ENCODE data around the gene DHX9. TPM values are rescaled to one million over a fixed set of nuclear protein-coding genes. Genes with fewer than 3 reads are reported as not detected.

Gene DHX9
- total and polyA plus RNA-seq, 2 of the 13 experiments (the other 11 are each of a cell fraction or from before 2014, with no cell fraction given), result 84.8 to 211 TPM

DNA sequence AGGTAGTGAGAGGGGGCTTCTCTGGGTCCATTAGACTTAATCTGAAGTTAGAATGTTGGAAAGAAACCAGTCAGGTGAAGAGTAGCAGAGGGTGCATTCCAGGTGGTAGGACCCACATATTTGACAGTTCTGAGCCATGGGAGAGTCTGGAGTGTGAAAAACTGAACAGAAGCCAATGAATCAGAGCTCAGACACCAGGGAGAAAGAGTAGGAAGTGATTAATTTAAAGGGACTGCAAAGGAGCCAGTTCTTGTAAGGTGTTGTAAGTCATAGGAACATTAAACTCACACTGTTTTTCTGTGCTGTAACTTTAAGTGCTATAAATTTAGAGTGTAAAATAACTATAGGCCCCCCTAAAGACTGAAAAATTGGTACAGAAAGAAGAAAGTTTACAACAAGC is 5.9 kb upstream of the DHX9 start:
- Histone ChIP-seq H3K4me3 (replicated peaks in 1 of 3; ENCODE audit: insufficient read depth in 1 of 3, low read depth in 2 of 3, low read length in 3 of 3) (no peak overlapping the region), H3K27ac (ENCODE audit: extremely low read length, insufficient read depth, low read length) (no peak overlapping the region), H3K4me1 (ENCODE audit: insufficient read depth, low read length) (no peaks in the 10 kb centered on the region), H3K79me2 (ENCODE audit: insufficient read depth, low read length) (no peaks in the 10 kb centered on the region), H2AFZ (ENCODE audit: low read length) (no peak overlapping the region), H3K4me2 (ENCODE audit: low read depth, low read length) (no peak overlapping the region), H3K9me3 (ENCODE audit: low read length) (no peaks in the 10 kb centered on the region), H3K9ac (ENCODE audit: insufficient read depth, low read depth, low read length) (no peak overlapping the region), H4K20me1 (ENCODE audit: insufficient read depth, low read length) (no peaks in the 10 kb centered on the region), H3K36me3 (replicated peaks in 1 of 2; ENCODE audit: control insufficient read depth in 1 of 2, insufficient read depth in 2 of 2, low read length in 2 of 2) (no peaks in the 10 kb centered on the region), H3K27me3 (ENCODE audit: control insufficient read depth in 1 of 2, insufficient read depth in 2 of 2, low read length in 2 of 2) (peaks cover 0 to 26% of the 10 kb centered on the region in 2 experiments; a peak in 2 of 5 replicates)
- BruUV-seq (replicated peaks), result no TSS peak
- intact Hi-C loops (cut with micrococcal nuclease; ENCODE audit: unreplicated experiment), result no loop called here
- in situ Hi-C loops (cut with HindIII; ENCODE audit: extremely low pct_ligation_motif_present, low pct_unique_long_range_greater_than_20kb), result no loop called here
- DNase-seq (ENCODE audit: low spot score) (no peak), FAIRE-seq (no peak), ATAC-seq (no peak)
- ChIA-PET POLR2A (no interaction called here), CTCF (ENCODE audit: low intra/inter-chr PET ratio, low total read pairs) (no interaction called here)
- TF ChIP-seq, protein P1, sequence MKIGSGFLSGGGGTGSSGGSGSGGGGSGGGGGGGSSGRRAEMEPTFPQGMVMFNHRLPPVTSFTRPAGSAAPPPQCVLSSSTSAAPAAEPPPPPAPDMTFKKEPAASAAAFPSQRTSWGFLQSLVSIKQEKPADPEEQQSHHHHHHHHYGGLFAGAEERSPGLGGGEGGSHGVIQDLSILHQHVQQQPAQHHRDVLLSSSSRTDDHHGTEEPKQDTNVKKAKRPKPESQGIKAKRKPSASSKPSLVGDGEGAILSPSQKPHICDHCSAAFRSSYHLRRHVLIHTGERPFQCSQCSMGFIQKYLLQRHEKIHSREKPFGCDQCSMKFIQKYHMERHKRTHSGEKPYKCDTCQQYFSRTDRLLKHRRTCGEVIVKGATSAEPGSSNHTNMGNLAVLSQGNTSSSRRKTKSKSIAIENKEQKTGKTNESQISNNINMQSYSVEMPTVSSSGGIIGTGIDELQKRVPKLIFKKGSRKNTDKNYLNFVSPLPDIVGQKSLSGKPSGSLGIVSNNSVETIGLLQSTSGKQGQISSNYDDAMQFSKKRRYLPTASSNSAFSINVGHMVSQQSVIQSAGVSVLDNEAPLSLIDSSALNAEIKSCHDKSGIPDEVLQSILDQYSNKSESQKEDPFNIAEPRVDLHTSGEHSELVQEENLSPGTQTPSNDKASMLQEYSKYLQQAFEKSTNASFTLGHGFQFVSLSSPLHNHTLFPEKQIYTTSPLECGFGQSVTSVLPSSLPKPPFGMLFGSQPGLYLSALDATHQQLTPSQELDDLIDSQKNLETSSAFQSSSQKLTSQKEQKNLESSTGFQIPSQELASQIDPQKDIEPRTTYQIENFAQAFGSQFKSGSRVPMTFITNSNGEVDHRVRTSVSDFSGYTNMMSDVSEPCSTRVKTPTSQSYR (CRISPR knock-in tag; IDR thresholded peaks at IDR 0.05; ENCODE audit: borderline replicate concordance), result no peak
- TF ChIP-seq SKI (IDR thresholded peaks at IDR 0.05; ENCODE audit: partially characterized antibody) (no peak), CEBPB (IDR thresholded peaks at IDR 0.05; ENCODE audit: borderline replicate concordance, low read depth, low read length) (no peak), KMT2A (CRISPR knock-in tag; IDR thresholded peaks at IDR 0.05) (no peak)
- TF ChIP-seq, protein P2, sequence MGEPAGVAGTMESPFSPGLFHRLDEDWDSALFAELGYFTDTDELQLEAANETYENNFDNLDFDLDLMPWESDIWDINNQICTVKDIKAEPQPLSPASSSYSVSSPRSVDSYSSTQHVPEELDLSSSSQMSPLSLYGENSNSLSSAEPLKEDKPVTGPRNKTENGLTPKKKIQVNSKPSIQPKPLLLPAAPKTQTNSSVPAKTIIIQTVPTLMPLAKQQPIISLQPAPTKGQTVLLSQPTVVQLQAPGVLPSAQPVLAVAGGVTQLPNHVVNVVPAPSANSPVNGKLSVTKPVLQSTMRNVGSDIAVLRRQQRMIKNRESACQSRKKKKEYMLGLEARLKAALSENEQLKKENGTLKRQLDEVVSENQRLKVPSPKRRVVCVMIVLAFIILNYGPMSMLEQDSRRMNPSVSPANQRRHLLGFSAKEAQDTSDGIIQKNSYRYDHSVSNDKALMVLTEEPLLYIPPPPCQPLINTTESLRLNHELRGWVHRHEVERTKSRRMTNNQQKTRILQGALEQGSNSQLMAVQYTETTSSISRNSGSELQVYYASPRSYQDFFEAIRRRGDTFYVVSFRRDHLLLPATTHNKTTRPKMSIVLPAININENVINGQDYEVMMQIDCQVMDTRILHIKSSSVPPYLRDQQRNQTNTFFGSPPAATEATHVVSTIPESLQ (CRISPR knock-in tag; conservative IDR thresholded peaks at IDR 0.05), result no peak
- TF ChIP-seq, protein P3, sequence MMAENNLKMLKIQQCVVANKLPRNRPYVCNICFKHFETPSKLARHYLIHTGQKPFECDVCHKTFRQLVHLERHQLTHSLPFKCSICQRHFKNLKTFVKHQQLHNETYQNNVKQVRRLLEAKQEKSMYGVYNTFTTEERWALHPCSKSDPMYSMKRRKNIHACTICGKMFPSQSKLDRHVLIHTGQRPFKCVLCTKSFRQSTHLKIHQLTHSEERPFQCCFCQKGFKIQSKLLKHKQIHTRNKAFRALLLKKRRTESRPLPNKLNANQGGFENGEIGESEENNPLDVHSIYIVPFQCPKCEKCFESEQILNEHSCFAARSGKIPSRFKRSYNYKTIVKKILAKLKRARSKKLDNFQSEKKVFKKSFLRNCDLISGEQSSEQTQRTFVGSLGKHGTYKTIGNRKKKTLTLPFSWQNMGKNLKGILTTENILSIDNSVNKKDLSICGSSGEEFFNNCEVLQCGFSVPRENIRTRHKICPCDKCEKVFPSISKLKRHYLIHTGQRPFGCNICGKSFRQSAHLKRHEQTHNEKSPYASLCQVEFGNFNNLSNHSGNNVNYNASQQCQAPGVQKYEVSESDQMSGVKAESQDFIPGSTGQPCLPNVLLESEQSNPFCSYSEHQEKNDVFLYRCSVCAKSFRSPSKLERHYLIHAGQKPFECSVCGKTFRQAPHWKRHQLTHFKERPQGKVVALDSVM (CRISPR knock-in tag; IDR thresholded peaks at IDR 0.05), result no peak
